HEK293 (cell line): Measurements from ENCODE around the gene APH1A.
A peak's percentile ranks its signal among the peaks of the same experiment; 100 is the strongest.

Experiments used
- EGR2 ChIP-seq: fragments of 450-650 bp; formaldehyde crosslinking; IDR thresholded peaks from 2 replicates; pipeline ENCODE4 v1.5.1; 2016; ENCODE audit warnings: low read depth, missing biosample characterization, missing genetic modification characterization
- GFI1B ChIP-seq: fragments of 450-650 bp; formaldehyde crosslinking; IDR thresholded peaks from 2 replicates; pipeline ENCODE4 v1.5.1; 2016; ENCODE audit warnings: missing biosample characterization, missing genetic modification characterization
- REPIN1 ChIP-seq: fragments of 450-650 bp; formaldehyde crosslinking; IDR thresholded peaks from 2 replicates; pipeline ENCODE4 v1.5.1; 2017; ENCODE audit warnings: missing biosample characterization, missing genetic modification characterization, low read depth
- TSHZ1 ChIP-seq: fragments of 450-650 bp; formaldehyde crosslinking; IDR thresholded peaks from 2 replicates; pipeline ENCODE4 v1.5.1; 2016; ENCODE audit warnings: missing biosample characterization, missing genetic modification characterization, borderline replicate concordance
- ZBTB11 ChIP-seq: fragments of 450-650 bp; formaldehyde crosslinking; conservative IDR thresholded peaks from 2 replicates; pipeline ENCODE4 v1.5.1; 2016; ENCODE audit warnings: low read depth, missing biosample characterization, missing genetic modification characterization
- ZBTB17 ChIP-seq: fragments of 450-650 bp; formaldehyde crosslinking; IDR thresholded peaks from 2 replicates; pipeline ENCODE4 v1.5.1; 2016; ENCODE audit warnings: missing biosample characterization, missing genetic modification characterization
- ZBTB48 ChIP-seq: fragments of 450-650 bp; formaldehyde crosslinking; IDR thresholded peaks from 2 replicates; pipeline ENCODE4 v1.5.1; 2016; ENCODE audit warnings: missing biosample characterization, missing genetic modification characterization
- ZNF10 ChIP-seq: fragments of 450-650 bp; formaldehyde crosslinking; IDR thresholded peaks from 2 replicates; pipeline ENCODE4 v1.5.1; 2017; ENCODE audit warnings: missing biosample characterization, missing genetic modification characterization
- ZNF274 ChIP-seq, 2 experiments: fragments of 200-500 bp in 1 of 2; fragments of 450-650 bp in 1 of 2; sonication (Bioruptor generic) in 1 of 2; formaldehyde crosslinking in 1 of 2; IDR thresholded peaks; 2 replicates each; pipeline versions ENCODE4 v1.5.1 to v1.6.1; 2014 to 2016; ENCODE audit warnings: borderline replicate concordance in 1 of 2, inconsistent platforms in 1 of 2, low read length in 1 of 2, missing biosample characterization in 1 of 2, missing genetic modification characterization in 1 of 2
- ZNF292 ChIP-seq: fragments of 450-650 bp; formaldehyde crosslinking; IDR thresholded peaks from 2 replicates; pipeline ENCODE4 v1.5.1; 2016; ENCODE audit warnings: low read depth, missing biosample characterization, missing genetic modification characterization, borderline replicate concordance
- ZNF341 ChIP-seq: fragments of 450-650 bp; formaldehyde crosslinking; IDR thresholded peaks from 2 replicates; pipeline ENCODE4; 2016; ENCODE audit warnings: low read depth, missing biosample characterization, missing genetic modification characterization
- ZNF391 ChIP-seq: fragments of 450-650 bp; formaldehyde crosslinking; IDR thresholded peaks from 2 replicates; pipeline ENCODE4 v1.5.1; 2016; ENCODE audit warnings: low read depth, missing biosample characterization, missing genetic modification characterization, borderline replicate concordance
- ZNF514 ChIP-seq: fragments of 450-650 bp; formaldehyde crosslinking; IDR thresholded peaks from 2 replicates; pipeline ENCODE4 v1.5.1; 2016; ENCODE audit warnings: missing biosample characterization, missing genetic modification characterization
- ZNF529 ChIP-seq: fragments of 450-650 bp; formaldehyde crosslinking; IDR thresholded peaks from 2 replicates; pipeline ENCODE4 v1.5.1; 2017; ENCODE audit warnings: missing genetic modification characterization, missing biosample characterization; ENCODE audit not compliant: insufficient replicate concordance
- ZNF544 ChIP-seq: fragments of 450-650 bp; formaldehyde crosslinking; IDR thresholded peaks from 2 replicates; pipeline ENCODE4 v1.5.0; 2017; ENCODE audit warnings: missing biosample characterization, missing genetic modification characterization
- ZNF548 ChIP-seq: fragments of 450-650 bp; formaldehyde crosslinking; IDR thresholded peaks from 2 replicates; pipeline ENCODE4 v1.5.1; 2016; ENCODE audit warnings: missing biosample characterization, missing genetic modification characterization
- ZNF561 ChIP-seq: fragments of 450-650 bp; IDR thresholded peaks from 2 replicates; pipeline ENCODE4 v1.5.1; 2018; ENCODE audit warnings: missing biosample characterization, missing genetic modification characterization, borderline replicate concordance
- ZNF610 ChIP-seq: fragments of 450-650 bp; formaldehyde crosslinking; IDR thresholded peaks from 2 replicates; pipeline ENCODE4 v1.5.1; 2016; ENCODE audit warnings: missing biosample characterization, missing genetic modification characterization, borderline replicate concordance
- ZNF624 ChIP-seq: fragments of 450-650 bp; formaldehyde crosslinking; IDR thresholded peaks from 2 replicates; pipeline ENCODE4 v1.5.1; 2017; ENCODE audit warnings: missing biosample characterization, missing genetic modification characterization
- ZNF626 ChIP-seq: fragments of 450-650 bp; sonication (Bioruptor Pico); formaldehyde crosslinking; IDR thresholded peaks from 2 replicates; pipeline ENCODE4 v1.5.1; 2018; ENCODE audit warnings: missing biosample characterization, missing genetic modification characterization, inconsistent platforms
- ZNF654 ChIP-seq: fragments of 450-650 bp; formaldehyde crosslinking; IDR thresholded peaks from 2 replicates; pipeline ENCODE4 v1.5.1; 2016; ENCODE audit warnings: low read depth, missing biosample characterization, missing genetic modification characterization
- ZNF664 ChIP-seq: fragments of 450-650 bp; formaldehyde crosslinking; IDR thresholded peaks from 2 replicates; pipeline ENCODE4 v1.5.1; 2016; ENCODE audit warnings: missing biosample characterization, missing genetic modification characterization
- ZNF677 ChIP-seq: fragments of 450-650 bp; IDR thresholded peaks from 2 replicates; pipeline ENCODE4 v1.5.0; 2018; ENCODE audit warnings: missing biosample characterization, mild to moderate bottlenecking, missing genetic modification characterization, moderate library complexity
- ZNF76 ChIP-seq: fragments of 450-650 bp; formaldehyde crosslinking; IDR thresholded peaks from 2 replicates; pipeline ENCODE4; 2016; ENCODE audit warnings: low read depth, missing biosample characterization, missing genetic modification characterization, borderline replicate concordance
- ZSCAN4 ChIP-seq: fragments of 450-650 bp; formaldehyde crosslinking; IDR thresholded peaks from 2 replicates; pipeline ENCODE4 v1.5.1; 2017; ENCODE audit warnings: missing biosample characterization, missing genetic modification characterization
- TF ChIP-seq, protein P1 (sequence below): fragments of 450-650 bp; formaldehyde crosslinking; IDR thresholded peaks from 2 replicates; pipeline ENCODE4 v1.5.1; 2016; ENCODE audit warnings: missing biosample characterization, missing genetic modification characterization

APH1A gene

GRCh38 chr1:150235852-150236613, 32.8 kb downstream of the APH1A start, which contains the start of gene ANP32E (continued):
- TF ChIP-seq ZBTB11 (tag by site-specific recombination) (peak; percentile 63), ZNF544 (tag by site-specific recombination) (no peak), ZNF514 (tag by site-specific recombination) (no peak), REPIN1 (tag by site-specific recombination) (peak; percentile 94; the same call in 1 of the 2 replicates), ZNF292 (tag by site-specific recombination) (no peak), ZSCAN4 (peak; percentile 100), ZNF391 (peak; percentile 99), ZNF274 (IDR thresholded peaks at IDR 0.05; ENCODE audit: low read length) (no peak), ZNF274 (tag by site-specific recombination; IDR thresholded peaks at IDR 0.05; ENCODE audit: borderline replicate concordance) (no peak), ZNF664 (tag by site-specific recombination) (peak; percentile 11; the same call in 1 of the 2 replicates), ZNF529 (tag by site-specific recombination) (no peak), ZNF548 (no peak), ZNF610 (0 out of 2 replicates have a peak, but pooled peaks have one; percentile 28), EGR2 (tag by site-specific recombination) (peak; percentile 95), ZBTB17 (tag by site-specific recombination) (peak; percentile 79), ZNF10 (tag by site-specific recombination) (no peak; the same call in 1 of the 2 replicates), ZBTB48 (tag by site-specific recombination) (peak; percentile 81), ZNF76 (tag by site-specific recombination) (peak; percentile 77; the same call in 1 of the 2 replicates), ZNF626 (tag by site-specific recombination) (no peak), TSHZ1 (tag by site-specific recombination) (peak; percentile 39; the same call in 1 of the 2 replicates), ZNF677 (tag by site-specific recombination) (no peak), ZNF341 (peak; percentile 73), GFI1B (0 out of 2 replicates have a peak, but pooled peaks have one; percentile 44), ZNF654 (no peak), ZNF561 (tag by site-specific recombination) (peak; percentile 38; the same call in 1 of the 2 replicates), ZNF624 (tag by site-specific recombination) (no peak)
- TF ChIP-seq, protein P1, sequence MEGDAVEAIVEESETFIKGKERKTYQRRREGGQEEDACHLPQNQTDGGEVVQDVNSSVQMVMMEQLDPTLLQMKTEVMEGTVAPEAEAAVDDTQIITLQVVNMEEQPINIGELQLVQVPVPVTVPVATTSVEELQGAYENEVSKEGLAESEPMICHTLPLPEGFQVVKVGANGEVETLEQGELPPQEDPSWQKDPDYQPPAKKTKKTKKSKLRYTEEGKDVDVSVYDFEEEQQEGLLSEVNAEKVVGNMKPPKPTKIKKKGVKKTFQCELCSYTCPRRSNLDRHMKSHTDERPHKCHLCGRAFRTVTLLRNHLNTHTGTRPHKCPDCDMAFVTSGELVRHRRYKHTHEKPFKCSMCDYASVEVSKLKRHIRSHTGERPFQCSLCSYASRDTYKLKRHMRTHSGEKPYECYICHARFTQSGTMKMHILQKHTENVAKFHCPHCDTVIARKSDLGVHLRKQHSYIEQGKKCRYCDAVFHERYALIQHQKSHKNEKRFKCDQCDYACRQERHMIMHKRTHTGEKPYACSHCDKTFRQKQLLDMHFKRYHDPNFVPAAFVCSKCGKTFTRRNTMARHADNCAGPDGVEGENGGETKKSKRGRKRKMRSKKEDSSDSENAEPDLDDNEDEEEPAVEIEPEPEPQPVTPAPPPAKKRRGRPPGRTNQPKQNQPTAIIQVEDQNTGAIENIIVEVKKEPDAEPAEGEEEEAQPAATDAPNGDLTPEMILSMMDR (tag by site-specific recombination), result peak; percentile 71; the same call in 1 of the 2 replicates
